HepG2 (cell line): Measurements from ENCODE around the gene CDHR4.

ENCODE experiments used
- CTCF ChIP-seq: sonication (generic); formaldehyde crosslinking; IDR thresholded peaks from 2 replicates; pipeline ENCODE4 v1.5.0; 2020; ENCODE audit warnings: mild to moderate bottlenecking, missing genetic modification reagents, moderate library complexity
- SP1 ChIP-seq, 2 experiments: fragments of 450-650 bp in 1 of 2; sonication (generic) in 1 of 2; formaldehyde crosslinking in 1 of 2; IDR thresholded peaks; 2 replicates each; pipeline versions ENCODE4 v1.4.0 to v1.6.1; 2016 to 2020; ENCODE audit warnings: missing genetic modification reagents in 1 of 2
- ZNF687 ChIP-seq: sonication (generic); formaldehyde crosslinking; IDR thresholded peaks from 2 replicates; pipeline ENCODE4 v1.5.1; 2020; ENCODE audit warnings: mild to moderate bottlenecking, missing genetic modification reagents, moderate library complexity

- TF ChIP-seq CTCF (CRISPR knock-in tag) (no peak), SP1 (IDR thresholded peaks at IDR 0.05) (no peak), SP1 (CRISPR knock-in tag; IDR thresholded peaks at IDR 0.05) (no peak), ZNF687 (CRISPR knock-in tag) (no peak)
These were observed 1.5 kb upstream of the CDHR4 start for GRCh38 chr3:49801160-49801559.
